GM19351 (cell line): ENCODE results near the gene GNB1L.

Experiments used
- ATAC-seq: cut with Tn5 transposase; IDR thresholded peaks from one replicate; pipeline ENCODE4 v1.9.1; 2021; ENCODE audit warnings: mild to moderate bottlenecking, moderate library complexity; ENCODE audit not compliant: unreplicated experiment

Gene GNB1L

DNA sequence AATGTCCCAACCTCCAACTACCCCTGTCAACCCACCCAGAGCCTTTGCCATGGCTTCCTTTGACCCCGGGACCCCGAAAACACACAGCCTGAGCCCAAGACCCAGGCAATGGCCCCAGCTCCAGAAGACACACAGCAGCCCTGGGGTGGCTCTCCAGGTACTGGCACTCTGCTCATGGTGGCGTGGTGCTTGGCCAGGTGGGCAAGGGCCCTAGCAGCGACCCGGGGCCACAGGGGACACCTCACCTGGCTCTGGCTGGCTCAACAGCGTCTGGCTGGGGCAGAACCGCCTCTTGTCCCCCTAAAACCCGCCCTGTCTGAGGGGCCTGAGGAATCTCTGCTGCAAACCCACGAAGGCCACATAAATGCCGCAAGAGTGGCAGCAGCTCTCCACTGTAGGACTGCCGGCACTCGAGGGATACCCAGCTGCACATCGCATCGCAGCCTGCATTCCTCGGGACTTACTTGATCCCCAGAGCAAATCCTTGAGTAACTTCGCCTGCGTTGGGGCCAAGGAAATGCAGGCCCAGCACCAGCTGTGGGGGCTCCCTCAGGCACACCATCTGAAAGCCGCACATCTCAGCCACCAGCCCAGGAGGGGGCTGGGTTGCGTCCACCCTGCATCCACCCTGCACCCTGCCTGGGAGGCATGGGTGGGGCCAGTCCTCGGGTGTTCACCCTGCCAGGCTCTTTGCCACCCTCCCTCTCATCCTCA, 23.1 kb upstream of the GNB1L start:
- no peak for ATAC-seq

DNA sequence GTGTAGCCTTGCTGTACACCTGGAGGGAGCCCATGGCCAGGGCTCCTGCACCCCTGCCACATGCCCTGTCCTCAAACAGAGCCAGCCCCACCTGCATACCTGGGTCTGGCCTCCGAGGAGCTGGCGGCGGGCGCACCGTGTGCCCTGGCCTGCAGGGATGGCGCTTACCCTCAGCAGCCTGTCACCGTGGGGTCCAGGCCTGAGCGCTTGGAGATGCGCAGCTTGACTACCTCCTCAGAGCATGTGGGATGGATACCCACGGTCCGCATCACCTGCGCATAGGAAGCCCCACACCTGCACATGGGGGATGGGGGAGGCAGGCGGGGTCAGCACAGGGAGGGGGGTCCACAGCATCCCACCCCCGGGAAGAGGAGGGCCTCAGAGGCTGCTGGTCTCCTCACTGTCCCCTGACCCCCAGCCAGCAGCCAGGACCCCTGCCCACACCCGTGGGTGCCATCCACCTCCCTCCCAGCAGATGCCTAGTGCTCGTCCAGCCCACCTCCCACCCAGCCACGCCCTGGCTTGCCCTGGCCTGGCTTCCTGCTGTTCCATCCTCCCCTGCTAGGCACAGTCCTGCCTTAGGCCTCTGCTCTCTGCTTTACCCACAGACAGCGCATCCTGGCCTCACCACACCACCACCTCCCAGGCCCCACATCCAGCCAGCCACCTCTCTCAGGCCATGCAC, 22.4 kb upstream of the GNB1L start:
- no peak for ATAC-seq

DNA sequence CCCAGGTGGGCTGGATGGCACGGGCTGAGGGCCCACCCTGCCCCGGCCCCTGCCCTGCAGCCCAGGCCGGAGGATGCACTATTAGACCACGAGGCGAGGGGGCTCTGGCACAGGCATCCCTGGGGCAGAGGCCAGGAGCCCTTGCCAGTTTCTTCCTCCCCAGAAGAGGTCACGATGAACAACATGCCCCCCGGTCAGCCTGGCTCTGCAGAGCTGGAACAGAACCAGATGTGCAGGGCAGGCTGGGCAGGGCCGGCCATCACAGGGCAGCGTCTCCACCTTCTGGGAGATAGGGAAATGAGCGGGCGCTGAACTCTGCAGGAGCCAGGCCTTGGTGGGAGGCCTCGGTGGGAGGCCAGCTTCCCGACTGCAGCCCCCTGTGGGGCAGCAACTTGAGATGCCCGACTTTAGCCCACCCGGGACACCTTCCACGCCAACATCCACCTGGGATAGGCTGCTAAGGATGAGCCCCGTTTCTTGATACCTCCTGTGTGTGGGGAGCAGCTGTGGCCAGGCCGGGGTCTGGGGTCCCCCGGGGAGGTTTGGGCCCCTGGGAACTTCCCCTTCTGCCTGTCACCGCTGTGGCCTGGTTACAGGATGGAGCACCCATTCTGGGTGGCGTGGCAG, 21.8 kb upstream of the GNB1L start:
- no peak for ATAC-seq

DNA sequence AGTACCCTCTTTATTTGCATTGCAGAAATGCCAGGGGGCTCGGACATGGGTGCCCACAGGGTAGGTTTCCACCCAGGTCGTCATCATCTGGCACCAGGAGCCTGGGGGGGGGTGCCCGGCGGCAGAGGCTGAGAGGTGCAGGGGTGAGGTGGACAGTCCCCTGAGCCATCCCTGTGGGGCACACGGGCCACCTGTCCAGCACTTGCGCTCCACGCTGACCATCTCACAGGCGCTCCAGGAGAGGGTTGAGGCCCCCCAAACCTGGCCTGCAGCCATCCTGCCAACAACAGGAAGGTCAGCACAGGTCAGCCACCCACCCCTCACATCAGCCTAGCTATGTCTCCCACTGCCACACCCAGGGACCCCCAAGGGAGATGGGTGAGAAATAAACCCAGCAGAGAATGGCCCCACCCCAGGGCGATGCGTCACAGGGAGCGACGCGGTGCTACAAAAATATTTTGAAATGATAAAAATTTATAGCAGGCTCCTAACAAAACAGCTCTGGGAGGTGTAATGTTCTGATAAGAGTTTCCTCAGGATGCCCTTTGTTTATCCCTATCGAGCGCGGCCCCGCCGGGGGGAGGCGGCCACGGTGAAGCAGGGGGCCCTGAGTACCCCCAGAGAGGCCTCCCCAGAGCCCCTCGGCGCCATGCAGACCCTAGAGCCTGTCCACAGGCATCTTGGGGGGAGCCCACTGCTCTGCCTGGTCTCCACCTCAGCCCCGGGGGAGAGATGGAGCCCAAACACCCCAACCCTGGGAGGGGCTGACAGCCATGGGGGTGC, 21.0 kb upstream of the GNB1L start:
- no peak for ATAC-seq

DNA sequence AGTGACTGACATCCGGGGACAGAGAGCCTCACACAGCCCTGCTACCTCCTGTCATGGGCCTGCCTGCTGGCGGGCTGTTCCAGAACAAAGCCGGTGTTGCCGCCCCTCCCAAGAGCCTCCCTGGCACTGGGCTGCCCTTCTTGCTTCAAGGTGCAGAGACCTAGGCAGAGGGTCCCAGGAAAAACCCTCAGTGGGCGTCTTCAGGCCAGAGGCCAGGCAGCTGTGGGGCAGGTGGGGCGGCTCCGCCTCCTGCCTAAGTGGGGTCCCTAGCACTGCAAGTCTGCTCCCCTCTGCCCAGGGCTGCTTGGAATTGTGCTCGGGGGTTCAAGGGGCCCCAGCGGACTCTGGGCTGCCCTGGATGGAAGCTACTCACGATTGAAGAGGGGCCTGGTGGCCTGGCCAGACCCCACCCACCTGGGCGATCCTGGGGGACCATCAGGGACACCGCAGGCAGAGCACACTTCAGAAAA, 20.4 kb upstream of the GNB1L start:
- no peak for ATAC-seq

DNA sequence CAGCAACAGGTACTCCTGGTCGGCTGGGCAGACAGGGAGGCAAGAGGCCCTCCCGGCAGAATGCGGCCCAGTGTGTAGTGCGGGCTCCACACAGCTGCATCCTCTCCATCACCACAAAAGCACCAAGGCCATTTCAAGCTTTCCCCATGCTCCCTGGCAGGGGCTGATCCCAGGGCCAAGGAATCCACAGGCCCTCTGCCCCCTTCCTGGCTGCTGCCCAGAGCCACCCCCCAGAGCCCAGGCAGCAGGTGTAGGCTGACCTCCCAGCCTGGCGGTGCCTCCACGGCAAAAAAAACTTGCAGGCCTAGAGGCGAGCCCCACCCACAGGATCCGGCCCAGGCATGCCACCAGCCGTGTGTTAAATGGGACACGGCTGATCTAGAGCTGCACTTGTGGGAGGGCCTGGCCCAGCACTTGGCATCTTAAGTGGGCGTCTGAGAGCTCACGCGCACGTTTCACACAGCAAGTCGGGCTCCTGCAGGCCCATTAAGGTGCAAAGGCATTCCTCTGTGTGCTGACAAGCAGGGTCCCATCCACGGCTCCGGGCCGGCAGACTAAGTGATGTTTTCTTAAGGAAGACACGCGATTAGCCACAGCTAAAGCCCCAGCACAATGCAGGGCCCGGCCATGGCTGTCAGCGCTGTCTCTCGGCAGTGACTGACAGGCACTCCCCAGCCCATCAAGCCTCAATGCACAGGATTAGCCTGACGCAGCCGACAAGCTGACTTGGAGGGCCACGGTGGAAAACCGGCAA, 19.8 kb upstream of the GNB1L start:
- no peak for ATAC-seq

DNA sequence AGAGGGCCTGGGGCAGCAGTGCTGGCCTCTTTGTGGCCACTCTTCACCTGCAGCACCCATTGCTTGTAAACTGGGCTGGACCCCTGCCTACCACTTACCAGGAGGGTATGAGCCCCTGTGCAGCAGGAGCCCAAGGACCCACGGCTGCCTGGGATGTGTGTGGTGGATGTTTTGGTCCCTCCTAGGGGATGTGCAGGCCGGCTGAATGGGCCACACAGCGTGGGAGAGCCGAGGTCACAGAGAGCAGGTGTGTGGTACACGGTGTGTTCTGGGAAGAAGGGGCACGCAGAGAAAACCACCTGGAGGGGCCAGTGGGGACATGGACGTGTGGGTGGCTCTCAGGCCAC, 19.3 kb upstream of the GNB1L start:
- ATAC-seq: no peak

DNA sequence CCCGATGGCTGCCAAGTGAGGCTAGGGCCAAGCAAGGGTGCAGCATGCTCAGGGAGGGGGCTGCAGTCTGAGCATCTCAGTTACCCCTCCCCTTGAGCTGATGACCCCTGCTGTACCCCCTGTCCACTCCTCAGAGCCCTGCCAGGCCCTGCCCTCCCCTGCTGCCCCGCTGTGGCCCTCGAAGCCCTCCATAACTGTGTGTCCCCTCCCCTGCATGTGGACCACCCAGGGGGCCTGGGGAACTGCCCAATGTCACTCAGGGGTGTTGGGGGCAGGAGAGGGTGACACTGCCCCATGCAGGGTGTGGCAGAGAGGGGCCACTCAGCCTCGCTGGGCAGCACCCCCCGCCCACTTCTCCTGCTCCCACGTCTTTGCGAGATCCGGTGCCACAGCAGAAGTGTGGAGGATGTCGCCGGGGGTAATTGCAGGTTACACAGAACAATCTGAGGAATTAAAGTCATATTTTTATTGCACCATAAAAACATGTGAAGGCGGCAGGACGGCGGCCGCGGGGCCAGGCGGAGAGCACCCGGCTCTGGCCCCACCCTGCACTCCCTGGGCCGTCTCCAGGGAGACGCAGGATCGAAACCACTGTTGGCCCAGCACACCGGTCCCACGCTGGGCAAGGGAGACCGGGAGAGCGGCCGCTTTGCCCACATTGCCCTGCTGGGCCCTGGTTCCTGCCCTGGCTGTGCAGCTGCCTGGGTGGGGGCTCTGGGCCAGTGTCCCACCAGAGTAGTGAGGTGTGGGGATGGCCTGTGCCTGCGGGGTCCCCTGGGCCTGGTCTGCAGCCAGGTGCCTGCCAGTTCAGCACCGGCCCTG, 18.7 kb upstream of the GNB1L start:
- ATAC-seq: no peak

DNA sequence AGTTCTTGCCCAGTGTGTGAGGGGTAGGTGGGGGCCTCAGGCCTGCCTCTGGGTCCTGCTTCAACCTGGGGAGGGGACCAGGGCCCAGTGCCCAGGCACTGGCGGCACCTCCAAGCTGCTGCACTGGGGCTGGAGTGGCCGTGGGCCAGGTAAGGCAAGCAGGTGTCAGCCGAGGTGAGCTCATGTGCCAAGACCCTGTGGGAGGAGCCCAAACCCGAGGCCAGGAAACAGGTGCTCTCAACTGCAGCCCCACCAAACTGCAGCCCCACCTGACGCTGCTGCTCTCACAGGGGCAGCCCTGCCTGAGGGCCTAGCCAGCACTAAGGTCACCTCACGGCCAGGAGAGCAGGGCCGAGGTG, 18.1 kb upstream of the GNB1L start:
- no peak for ATAC-seq

DNA sequence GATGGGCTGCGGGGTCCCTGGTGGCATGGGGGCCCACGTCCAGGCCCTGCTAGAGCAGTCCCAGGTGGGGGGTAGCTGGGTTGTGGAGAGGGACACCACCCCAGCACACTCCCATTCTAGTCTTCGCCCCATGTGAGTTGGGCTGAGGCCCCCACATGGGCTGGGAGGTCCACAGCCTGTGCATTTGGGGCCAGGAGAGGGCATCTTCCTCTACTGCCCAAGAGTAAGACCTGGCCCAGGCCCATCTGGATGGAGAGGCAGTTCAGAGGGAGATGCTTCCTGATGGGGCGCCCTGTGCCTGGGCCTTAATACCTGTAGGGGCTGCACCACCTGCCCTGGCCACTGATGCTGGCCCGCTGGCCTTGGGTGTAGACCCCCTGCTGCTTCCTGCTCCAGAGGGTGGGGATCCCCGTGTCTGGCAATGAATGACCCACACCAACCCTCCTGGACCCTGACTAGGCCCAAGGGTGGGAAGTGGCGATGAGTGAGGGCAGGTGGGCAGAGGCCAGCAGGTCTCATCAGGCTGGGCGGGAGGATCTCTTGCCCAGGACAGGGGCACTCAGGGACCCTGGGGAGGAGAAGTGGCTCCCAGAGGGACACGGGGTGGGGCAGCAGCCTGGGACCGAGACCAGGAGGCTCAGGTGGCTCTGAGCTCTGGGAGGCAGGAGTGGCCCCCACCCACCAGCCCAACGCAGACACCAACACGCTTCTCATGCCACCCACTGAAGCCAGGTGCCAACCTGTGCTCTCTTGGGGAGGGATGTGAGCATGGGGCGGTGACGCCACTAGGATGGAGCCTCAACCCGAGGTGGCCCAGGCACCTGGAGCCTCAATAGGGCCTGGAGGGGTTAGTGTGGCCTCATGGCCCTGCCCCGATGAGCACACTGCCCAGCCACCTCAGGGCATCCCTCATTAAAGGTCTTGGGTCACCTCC, 17.4 kb upstream of the GNB1L start:
- ATAC-seq: no peak

DNA sequence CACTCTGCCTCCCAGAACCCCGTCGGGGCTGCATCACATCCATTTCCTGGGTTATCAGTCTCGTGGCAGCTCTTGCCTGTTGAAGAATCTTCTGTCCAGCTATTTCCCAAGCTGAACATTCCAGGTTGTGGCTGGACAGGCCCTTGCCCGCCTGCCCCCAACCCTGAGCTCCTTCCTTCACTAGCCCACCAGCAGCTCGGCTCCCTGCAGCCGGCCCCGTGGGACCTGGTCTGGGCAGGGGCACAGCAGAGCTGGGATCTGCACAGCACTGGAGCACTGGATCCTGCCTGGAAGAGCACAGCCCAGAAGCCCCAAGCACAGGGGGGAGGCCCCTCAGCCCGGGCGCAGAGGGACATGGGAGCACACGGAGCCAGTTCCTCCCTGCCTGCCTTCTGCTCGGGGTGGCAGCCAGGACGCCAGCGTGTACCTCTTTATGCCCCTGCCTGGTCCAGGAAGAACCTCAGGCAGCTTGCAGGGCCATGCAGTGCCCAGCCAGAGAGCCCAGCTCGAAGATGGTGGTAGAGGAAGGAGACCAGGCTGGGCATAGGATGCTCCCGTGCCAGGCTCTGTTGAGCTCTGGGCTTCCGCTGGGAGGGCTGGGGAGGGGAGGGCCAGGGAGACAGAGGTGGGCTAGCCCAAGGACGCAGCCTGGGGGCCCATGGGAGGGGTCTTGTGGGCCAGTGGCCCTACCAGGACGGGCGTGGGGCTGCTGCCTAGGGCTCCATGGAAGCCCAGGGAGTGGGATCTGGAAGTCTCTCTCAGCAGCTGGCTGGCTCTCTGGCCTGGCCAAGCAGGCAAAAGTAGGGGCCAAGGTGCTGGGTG, 16.6 kb upstream of the GNB1L start:
- ATAC-seq: no peak

DNA sequence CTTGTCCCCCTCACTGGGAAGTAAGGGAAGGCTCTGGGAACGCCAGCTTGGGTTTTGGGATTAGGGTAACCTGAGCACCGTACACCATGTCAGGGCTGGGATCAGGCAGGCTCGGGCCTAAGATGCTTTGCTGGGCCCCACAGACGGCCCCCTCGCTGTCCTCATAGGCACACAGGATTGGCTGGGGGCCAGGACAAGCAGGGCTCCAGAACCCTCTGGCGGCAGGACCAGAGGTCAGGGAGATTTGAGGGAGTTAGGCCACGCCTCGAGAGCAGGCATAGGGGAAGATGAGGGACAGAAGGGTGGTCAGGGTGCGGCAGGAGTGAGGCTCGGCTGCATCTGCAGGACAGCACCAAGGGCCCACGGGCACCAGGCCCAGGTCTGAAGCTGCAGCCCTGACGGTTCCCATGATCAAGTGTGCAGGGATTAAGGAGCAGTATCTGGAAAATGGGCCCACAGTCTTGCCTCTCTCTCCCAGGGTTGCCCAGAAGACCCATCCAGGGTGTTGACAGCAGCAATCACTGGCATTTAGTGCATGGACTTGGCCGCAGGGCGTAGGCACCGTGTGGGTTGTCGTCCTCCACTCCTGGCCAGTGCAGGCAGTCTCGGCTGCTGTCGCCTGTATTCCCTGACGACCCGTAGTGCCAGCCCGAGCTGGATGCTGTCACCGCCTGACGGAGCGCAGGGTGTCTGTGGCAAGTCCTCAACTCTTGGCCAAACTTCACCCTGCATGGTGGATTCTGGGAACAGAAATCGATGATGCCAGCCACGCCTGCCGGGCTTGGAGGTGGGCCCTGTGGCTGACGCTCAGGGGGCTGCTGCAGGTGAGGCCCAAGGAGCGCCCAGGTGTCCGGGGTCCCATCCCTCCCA, 15.7 kb upstream of the GNB1L start:
- no peak for ATAC-seq

DNA sequence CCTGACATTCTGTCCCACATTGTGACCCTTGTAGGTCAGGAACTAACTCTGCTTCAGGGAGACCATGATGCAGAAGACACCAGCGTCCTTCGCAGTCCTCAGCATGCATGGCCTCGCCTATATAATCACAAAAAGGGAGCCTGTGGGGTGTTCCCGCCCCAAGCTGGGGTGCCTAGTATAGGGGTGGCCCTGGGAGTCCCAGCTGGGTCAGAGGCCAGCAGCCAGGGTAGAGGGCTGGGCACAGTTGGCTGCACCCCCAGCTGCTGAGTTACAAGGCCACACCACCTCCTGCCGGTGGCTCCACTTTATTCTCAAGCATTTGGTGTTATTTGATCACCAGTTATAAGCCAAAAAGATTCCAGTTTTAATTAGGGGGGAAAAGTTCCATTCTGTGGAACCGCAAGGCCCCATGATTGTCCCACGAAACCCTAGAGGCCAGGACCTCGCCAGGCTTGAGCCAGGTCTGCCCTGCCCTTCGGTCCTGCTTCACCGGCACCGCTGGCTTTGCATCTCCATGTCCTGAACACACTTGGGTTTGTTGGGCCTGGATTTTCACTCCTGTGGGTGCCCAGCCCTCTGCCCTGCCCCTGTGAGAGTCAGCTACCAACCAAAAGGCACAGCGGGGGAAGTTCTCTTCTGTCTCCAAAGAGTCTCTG, 15.0 kb upstream of the GNB1L start:
- no peak for ATAC-seq

DNA sequence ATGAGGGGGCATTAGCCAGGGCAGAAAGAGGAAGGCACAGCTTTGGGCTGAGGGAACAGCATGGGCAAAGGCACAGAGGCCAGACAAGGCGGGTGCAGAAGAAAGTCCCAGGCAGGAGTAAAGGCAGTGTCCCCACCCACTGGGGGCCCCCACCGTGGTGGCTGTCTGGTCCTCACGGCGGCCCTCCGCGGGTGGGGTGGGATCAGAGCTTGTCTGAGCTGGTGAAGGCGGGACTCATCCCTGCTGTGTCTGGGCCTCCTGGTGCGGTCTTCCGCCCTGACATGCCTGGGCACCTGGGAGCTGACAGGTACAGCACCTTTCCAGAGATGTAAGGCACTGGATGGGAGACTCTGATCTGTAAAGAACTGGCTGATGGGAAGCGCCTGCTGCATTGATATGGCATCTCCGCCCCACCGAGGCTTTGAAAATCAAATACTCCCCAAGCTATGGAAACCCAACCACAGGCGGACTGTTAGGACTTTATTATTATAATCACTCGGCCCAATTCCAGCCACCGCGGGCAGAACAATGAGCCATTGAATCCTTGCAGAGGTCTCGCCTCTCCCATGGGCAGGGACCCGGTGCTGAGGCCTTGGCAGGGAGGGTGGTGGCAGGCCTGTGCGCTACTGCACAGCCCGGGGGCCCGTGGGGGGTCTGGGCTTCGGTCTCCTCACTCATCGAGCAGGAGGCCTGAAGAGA, 14.2 kb upstream of the GNB1L start:
- no peak for ATAC-seq

DNA sequence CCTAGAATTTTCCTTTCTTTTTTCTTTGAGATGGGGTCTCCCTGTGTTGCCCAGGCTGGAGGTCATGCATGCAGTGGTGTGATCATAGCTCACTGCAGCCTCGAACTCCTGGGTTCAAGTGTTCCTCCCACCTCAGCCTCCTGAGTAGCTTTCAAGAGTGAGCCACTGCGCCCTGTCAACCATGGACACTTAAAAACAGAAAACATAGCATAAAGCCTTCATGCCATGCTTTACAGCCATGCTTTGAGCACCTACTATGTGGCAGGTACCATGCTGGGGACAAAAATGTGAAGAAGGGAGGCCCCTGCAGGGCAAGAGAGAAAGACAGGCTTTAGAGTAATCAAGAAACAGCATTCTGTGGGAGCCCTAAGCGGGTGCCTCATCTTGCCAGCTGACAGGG, 13.7 kb upstream of the GNB1L start:
- no peak for ATAC-seq

DNA sequence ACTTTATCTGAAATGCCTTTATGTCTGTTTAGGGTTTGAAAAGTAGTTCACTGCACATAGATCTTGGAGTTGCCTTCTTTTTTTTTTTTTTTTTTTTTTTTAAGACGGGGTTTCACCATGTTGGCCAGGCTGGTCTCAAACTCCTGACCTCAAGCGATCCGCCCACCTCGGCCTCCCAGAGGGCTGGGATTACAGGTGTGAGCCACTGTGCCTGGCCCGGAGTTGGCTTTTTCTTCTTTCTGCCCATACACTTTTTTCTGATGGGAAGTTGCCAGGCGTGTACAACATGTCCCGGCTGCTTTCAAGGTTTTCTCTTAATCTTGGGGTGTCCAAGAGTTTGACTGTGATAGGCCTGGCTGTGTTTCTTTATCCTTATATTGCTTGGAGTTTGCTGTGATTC, 12.9 kb upstream of the GNB1L start:
- ATAC-seq: no peak
